ENCODE measurements around the gene GPR160. TPM values are rescaled to one million over a fixed set of nuclear protein-coding genes. Genes with fewer than 3 reads are reported as not detected.
A peak's percentile ranks its signal among the peaks of the same experiment; 100 is the strongest.

GPR160 gene
- total and polyA plus RNA-seq, 10 of the 15 experiments (the other 5 are each of a cell fraction or from before 2014, with no cell fraction given): 1.2 to 57.7 (median 30.9) TPM

DNA sequence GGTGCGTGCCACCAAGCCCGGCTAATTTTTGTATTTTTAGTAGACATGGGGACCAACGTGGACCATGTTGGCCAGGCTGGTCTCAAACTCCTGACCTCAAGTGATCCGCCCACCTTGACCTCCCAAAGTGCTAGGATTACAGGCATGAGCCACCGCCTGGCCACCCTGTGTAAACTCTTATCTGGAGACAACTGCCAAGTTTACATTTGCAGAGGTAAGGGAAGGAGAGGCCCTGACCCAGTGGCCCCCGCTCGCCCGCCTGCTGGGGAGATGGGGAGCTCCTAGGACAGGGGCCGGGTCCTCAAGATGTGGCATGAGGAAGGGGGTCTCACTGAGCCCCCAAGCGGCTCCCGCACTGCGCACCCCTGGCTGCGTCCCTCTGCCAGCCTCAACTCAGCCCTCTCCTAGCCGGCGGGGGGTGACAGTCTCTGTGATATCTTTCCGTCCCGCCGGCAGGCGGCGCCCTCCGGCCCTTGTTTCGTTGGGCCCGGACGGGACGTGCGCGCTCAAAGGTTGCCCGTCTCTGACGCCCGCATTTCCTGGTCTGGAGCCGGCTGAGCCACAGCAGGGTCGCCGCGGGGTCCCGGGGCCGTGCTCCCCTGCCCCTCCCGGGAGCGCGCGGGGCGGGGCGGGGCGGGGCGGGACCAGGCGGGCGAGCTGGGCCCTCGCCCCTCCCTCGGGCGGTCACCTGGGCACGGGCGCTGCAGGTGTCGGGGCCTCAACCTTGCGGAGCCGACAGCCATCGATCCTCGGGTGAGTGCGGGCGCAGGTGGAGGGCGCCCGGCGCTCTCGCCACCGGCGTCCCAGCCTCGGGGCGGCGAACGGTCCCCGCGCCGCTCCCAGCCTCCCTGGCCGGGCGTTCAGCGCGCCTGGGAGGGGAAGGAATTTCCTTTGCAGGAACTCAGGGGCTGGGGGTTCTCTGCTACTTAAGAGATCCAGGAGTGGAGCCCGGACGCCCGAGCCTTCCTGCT is at the start of gene GPR160 (continued):
- TF ChIP-seq SMC3 (IDR thresholded peaks at IDR 0.05; ENCODE audit: borderline replicate concordance, low read length): peak; percentile 57
- TF ChIP-seq RB1 (IDR thresholded peaks at IDR 0.05; ENCODE audit: borderline replicate concordance): peak; percentile 50; the same call in 1 of the 2 replicates
- TF ChIP-seq NR2C1 (IDR thresholded peaks at IDR 0.05): peak; percentile 31; the same call in 1 of the 2 replicates
- TF ChIP-seq DPF2 (IDR thresholded peaks at IDR 0.05): no peak; the same call in 1 of the 2 replicates
- no peak for TF ChIP-seq TCF3 (IDR thresholded peaks at IDR 0.05; ENCODE audit: borderline replicate concordance, insufficient read depth, low read depth, low read length)
- TF ChIP-seq, protein P1, sequence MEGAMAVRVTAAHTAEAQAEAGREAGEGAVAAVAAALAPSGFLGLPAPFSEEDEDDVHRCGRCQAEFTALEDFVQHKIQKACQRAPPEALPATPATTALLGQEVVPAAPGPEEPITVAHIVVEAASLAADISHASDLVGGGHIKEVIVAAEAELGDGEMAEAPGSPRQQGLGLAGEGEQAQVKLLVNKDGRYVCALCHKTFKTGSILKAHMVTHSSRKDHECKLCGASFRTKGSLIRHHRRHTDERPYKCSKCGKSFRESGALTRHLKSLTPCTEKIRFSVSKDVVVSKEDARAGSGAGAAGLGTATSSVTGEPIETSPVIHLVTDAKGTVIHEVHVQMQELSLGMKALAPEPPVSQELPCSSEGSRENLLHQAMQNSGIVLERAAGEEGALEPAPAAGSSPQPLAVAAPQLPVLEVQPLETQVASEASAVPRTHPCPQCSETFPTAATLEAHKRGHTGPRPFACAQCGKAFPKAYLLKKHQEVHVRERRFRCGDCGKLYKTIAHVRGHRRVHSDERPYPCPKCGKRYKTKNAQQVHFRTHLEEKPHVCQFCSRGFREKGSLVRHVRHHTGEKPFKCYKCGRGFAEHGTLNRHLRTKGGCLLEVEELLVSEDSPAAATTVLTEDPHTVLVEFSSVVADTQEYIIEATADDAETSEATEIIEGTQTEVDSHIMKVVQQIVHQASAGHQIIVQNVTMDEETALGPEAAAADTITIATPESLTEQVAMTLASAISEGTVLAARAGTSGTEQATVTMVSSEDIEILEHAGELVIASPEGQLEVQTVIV (IDR thresholded peaks at IDR 0.05; ENCODE audit: borderline replicate concordance, partially characterized antibody): no peak
- TF ChIP-seq, protein P2, sequence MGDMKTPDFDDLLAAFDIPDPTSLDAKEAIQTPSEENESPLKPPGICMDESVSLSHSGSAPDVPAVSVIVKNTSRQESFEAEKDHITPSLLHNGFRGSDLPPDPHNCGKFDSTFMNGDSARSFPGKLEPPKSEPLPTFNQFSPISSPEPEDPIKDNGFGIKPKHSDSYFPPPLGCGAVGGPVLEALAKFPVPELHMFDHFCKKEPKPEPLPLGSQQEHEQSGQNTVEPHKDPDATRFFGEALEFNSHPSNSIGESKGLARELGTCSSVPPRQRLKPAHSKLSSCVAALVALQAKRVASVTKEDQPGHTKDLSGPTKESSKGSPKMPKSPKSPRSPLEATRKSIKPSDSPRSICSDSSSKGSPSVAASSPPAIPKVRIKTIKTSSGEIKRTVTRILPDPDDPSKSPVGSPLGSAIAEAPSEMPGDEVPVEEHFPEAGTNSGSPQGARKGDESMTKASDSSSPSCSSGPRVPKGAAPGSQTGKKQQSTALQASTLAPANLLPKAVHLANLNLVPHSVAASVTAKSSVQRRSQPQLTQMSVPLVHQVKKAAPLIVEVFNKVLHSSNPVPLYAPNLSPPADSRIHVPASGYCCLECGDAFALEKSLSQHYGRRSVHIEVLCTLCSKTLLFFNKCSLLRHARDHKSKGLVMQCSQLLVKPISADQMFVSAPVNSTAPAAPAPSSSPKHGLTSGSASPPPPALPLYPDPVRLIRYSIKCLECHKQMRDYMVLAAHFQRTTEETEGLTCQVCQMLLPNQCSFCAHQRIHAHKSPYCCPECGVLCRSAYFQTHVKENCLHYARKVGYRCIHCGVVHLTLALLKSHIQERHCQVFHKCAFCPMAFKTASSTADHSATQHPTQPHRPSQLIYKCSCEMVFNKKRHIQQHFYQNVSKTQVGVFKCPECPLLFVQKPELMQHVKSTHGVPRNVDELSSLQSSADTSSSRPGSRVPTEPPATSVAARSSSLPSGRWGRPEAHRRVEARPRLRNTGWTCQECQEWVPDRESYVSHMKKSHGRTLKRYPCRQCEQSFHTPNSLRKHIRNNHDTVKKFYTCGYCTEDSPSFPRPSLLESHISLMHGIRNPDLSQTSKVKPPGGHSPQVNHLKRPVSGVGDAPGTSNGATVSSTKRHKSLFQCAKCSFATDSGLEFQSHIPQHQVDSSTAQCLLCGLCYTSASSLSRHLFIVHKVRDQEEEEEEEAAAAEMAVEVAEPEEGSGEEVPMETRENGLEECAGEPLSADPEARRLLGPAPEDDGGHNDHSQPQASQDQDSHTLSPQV (IDR thresholded peaks at IDR 0.05): no peak
- TF ChIP-seq JUND (IDR thresholded peaks at IDR 0.05; ENCODE audit: low read depth, low read length): no peak
- no peak for TF ChIP-seq PAX8 (IDR thresholded peaks at IDR 0.05)
- TF ChIP-seq ZNF24 (IDR thresholded peaks at IDR 0.05): no peak
- TF ChIP-seq GATAD2B (conservative IDR thresholded peaks at IDR 0.05; ENCODE audit: low read depth): 0 out of 2 replicates have a peak, but pooled peaks have one; percentile 55
- TF ChIP-seq NR2F1 (conservative IDR thresholded peaks at IDR 0.05): 0 out of 2 replicates have a peak, but pooled peaks have one; percentile 34
- peak; percentile 83 to 91 (median 84) for TF ChIP-seq CTCF (IDR thresholded peaks at IDR 0.05 in 2 of 3, conservative IDR thresholded peaks at IDR 0.05 in 1 of 3; ENCODE audit: control insufficient read depth in 2 of 3, extremely low read depth in 1 of 3, insufficient read depth in 1 of 3, low read depth in 3 of 3, low read length in 3 of 3)
- TF ChIP-seq BHLHE40 (IDR thresholded peaks at IDR 0.05; ENCODE audit: borderline replicate concordance in 1 of 2, low read depth in 2 of 2, low read length in 1 of 2): peak in 1 of 2 experiments; percentile 72; a peak in 1 of 4 replicates
- no peak for TF ChIP-seq MYC (IDR thresholded peaks at IDR 0.05; ENCODE audit: insufficient read depth, insufficient read length, insufficient replicate concordance, low read length, severe bottlenecking)
- TF ChIP-seq EGR1 (IDR thresholded peaks at IDR 0.05; ENCODE audit: borderline replicate concordance in 1 of 2, low read depth in 2 of 2, low read length in 2 of 2): peak in 1 of 2 experiments; percentile 9; a peak in 1 of 3 replicates
- TF ChIP-seq EZH2 (IDR thresholded peaks at IDR 0.05; ENCODE audit: borderline replicate concordance, control insufficient read depth, low read depth, low read length): no peak
- TF ChIP-seq HCFC1 (IDR thresholded peaks at IDR 0.05; ENCODE audit: low read length): peak; percentile 26; the same call in 1 of the 2 replicates
- 0 out of 2 replicates have a peak, but pooled peaks have one; percentile 13 for TF ChIP-seq BACH1 (IDR thresholded peaks at IDR 0.05; ENCODE audit: borderline replicate concordance)
